HepG2 (cell line): ENCODE results near the gene STEAP1. TPM values are rescaled to one million over a fixed set of nuclear protein-coding genes. Genes with fewer than 3 reads are reported as not detected.

ENCODE experiments used
- ATAC-seq: fragments of 200-7000 bp; cut with Tn5 transposase; 3 replicates; pipeline ENCODE4 v1.9.1; 2020; ENCODE audit warnings: mild to moderate bottlenecking, moderate library complexity
- BruUV-seq: library from RNA; stranded (reverse); fragments of 400-500 nt; replicated peaks from 2 replicates; lab custom pipeline; 2021; lab: Mats Ljungman, UMichigan
- CTCF ChIA-PET: fragments of 300-600 bp; formaldehyde crosslinking; extraction: SDS; loops from one replicate; lab custom pipeline; 2021; ENCODE audit warnings: low total read pairs, inconsistent platforms, low intra/inter-chr PET ratio; lab: Yijun Ruan, JAX
- POLR2A ChIA-PET: fragments of 350-600 bp; sonication (Branson Sonifier 250); formaldehyde crosslinking; loops from one replicate; lab custom pipeline; 2020; ENCODE audit warnings: antibody characterized with exemption, inconsistent platforms; lab: Yijun Ruan, JAX
- DNase-seq: peaks from one replicate; pipeline ENCODE4 v3.0.0-alpha.2; 2015; ENCODE audit warnings: low spot score
- FAIRE-seq: peaks from 3 replicates; lab custom pipeline; 2011; peaks lifted over from hg19 to GRCh38; lab: Jason Lieb, UNC
- H2AFZ ChIP-seq: one replicate; pipeline ENCODE4 v1.6.1; 2011; ENCODE audit warnings: low read length, inconsistent platforms
- H3K27ac ChIP-seq: fragments of 300-600 bp; 3 replicates; pipeline ENCODE4 v1.8.0; 2011; ENCODE audit warnings: mixed run types, mild to moderate bottlenecking, mixed read lengths, low read length, inconsistent platforms; ENCODE audit not compliant: insufficient read depth; ENCODE audit errors: extremely low read length
- H3K27me3 ChIP-seq, 2 experiments: fragments of 200-600 bp in 1 of 2; 2 replicates in 1 of 2; 3 replicates in 1 of 2; pipeline versions ENCODE4 v1.6.0 to v1.8.0; 2011; ENCODE audit warnings: low read length in 2 of 2, mild to moderate bottlenecking in 2 of 2, moderate library complexity in 2 of 2, inconsistent platforms in 1 of 2; ENCODE audit not compliant: insufficient read depth in 2 of 2, control insufficient read depth in 1 of 2
- H3K36me3 ChIP-seq, 2 experiments: fragments of 200-600 bp in 1 of 2; replicated peaks in 1 of 2; 2 replicates in 1 of 2; 3 replicates in 1 of 2; pipeline versions ENCODE4 v1.5.1 to v1.8.0; 2011; ENCODE audit warnings: low read length in 2 of 2, inconsistent platforms in 1 of 2; ENCODE audit not compliant: insufficient read depth in 2 of 2, control insufficient read depth in 1 of 2
- H3K4me1 ChIP-seq: 2 replicates; pipeline ENCODE4 v1.5.1; 2012; ENCODE audit warnings: low read length, inconsistent platforms; ENCODE audit not compliant: insufficient read depth
- H3K4me2 ChIP-seq: 2 replicates; pipeline ENCODE4 v1.6.0; 2011; ENCODE audit warnings: low read depth, low read length, inconsistent platforms
- H3K4me3 ChIP-seq, 3 experiments: fragments of 200-600 bp in 1 of 3; sonication (generic), shearing (Covaris generic) in 1 of 3; replicated peaks in 1 of 3; 2 replicates each; pipeline ENCODE4 v1.5.1; 2011 to 2016; ENCODE audit warnings: low read length in 3 of 3, inconsistent platforms in 2 of 3, low read depth in 2 of 3, mild to moderate bottlenecking in 2 of 3, control low read depth in 1 of 3, mixed read lengths in 1 of 3; ENCODE audit not compliant: insufficient read depth in 1 of 3
- H3K79me2 ChIP-seq: one replicate; pipeline ENCODE4 v1.6.1; 2011; ENCODE audit warnings: low read length, inconsistent platforms; ENCODE audit not compliant: insufficient read depth
- H3K9ac ChIP-seq: 2 replicates; pipeline ENCODE4 v1.6.0; 2011; ENCODE audit warnings: mild to moderate bottlenecking, low read depth, low read length, inconsistent platforms; ENCODE audit not compliant: insufficient read depth
- H3K9me3 ChIP-seq: 2 replicates; pipeline ENCODE4 v1.5.1; 2012; ENCODE audit warnings: mild to moderate bottlenecking, low read length
- H4K20me1 ChIP-seq: 2 replicates; pipeline ENCODE4 v1.6.0; 2011; ENCODE audit warnings: inconsistent platforms, mild to moderate bottlenecking, low read length, moderate library complexity; ENCODE audit not compliant: insufficient read depth
- AGO1 ChIP-seq: fragments of 200-400 bp; formaldehyde crosslinking; IDR thresholded peaks from 2 replicates; pipeline ENCODE4 v1.6.1; 2017; ENCODE audit warnings: mild to moderate bottlenecking, low read depth, low read length, moderate library complexity; ENCODE audit not compliant: poor library complexity, severe bottlenecking
- ARID2 ChIP-seq: sonication (generic); formaldehyde crosslinking; IDR thresholded peaks from 2 replicates; pipeline ENCODE4 v1.8.1; 2022; ENCODE audit warnings: mild to moderate bottlenecking, missing genetic modification reagents, borderline replicate concordance
- BCL6 ChIP-seq: IDR thresholded peaks from 2 replicates; pipeline ENCODE4 v1.6.1; 2016; ENCODE audit warnings: missing genetic modification reagents, missing compliant biosample characterization
- DNMT1 ChIP-seq: sonication (generic); formaldehyde crosslinking; IDR thresholded peaks from 2 replicates; pipeline ENCODE4 v1.5.1; 2020; ENCODE audit warnings: mild to moderate bottlenecking, missing genetic modification reagents
- ERF ChIP-seq: IDR thresholded peaks from 2 replicates; pipeline ENCODE4 v1.6.1; 2018; ENCODE audit warnings: missing biosample characterization, missing genetic modification reagents
- GATAD1 ChIP-seq: IDR thresholded peaks from 2 replicates; pipeline ENCODE4 v1.6.1; 2016; ENCODE audit warnings: missing genetic modification reagents, missing compliant biosample characterization
- MTF2 ChIP-seq: sonication (generic); formaldehyde crosslinking; IDR thresholded peaks from 2 replicates; pipeline ENCODE4 v1.5.0; 2020; ENCODE audit warnings: missing genetic modification reagents, borderline replicate concordance
- NAIF1 ChIP-seq: sonication (generic); formaldehyde crosslinking; IDR thresholded peaks from 2 replicates; pipeline ENCODE4 v1.5.0; 2020; ENCODE audit warnings: mild to moderate bottlenecking, missing genetic modification reagents, borderline replicate concordance
- SNAPC2 ChIP-seq: sonication (generic); formaldehyde crosslinking; IDR thresholded peaks from 2 replicates; pipeline ENCODE4 v1.8.1; 2022; ENCODE audit warnings: mild to moderate bottlenecking, missing genetic modification reagents
- ZBTB1 ChIP-seq: sonication (generic); formaldehyde crosslinking; IDR thresholded peaks from 2 replicates; pipeline ENCODE4 v1.4.0; 2020; ENCODE audit warnings: missing genetic modification reagents, borderline replicate concordance
- ZFAT ChIP-seq: sonication (generic); formaldehyde crosslinking; conservative IDR thresholded peaks from 2 replicates; pipeline ENCODE4 v1.8.1; 2023; ENCODE audit warnings: missing genetic modification reagents, inconsistent platforms
- ZNF329 ChIP-seq: sonication (generic); formaldehyde crosslinking; IDR thresholded peaks from 2 replicates; pipeline ENCODE4 v1.9.0; 2021; ENCODE audit warnings: low read depth, mild to moderate bottlenecking, missing genetic modification reagents
- ZNF572 ChIP-seq: sonication (generic); formaldehyde crosslinking; IDR thresholded peaks from 2 replicates; pipeline ENCODE4 v1.5.1; 2020; ENCODE audit warnings: mild to moderate bottlenecking, missing genetic modification reagents
- WGBS: methylation state at CpG from one replicate; pipeline ENCODE4 v1.1.6; 2017; ENCODE audit warnings: low lambda C conversion rate; 5-methylcytosine and 5-hydroxymethylcytosine counted together
- in situ Hi-C: cut with HindIII; loops from 2 replicates; pipeline ENCODE4 v1.10.0; 2017; ENCODE audit warnings: low pct_unique_long_range_greater_than_20kb; ENCODE audit not compliant: extremely low pct_ligation_motif_present
- intact Hi-C: fragments of 100-400 bp; cut with micrococcal nuclease; formaldehyde crosslinking; loops from one replicate; pipeline ENCODE4 v1.10.0; 2022; ENCODE audit not compliant: unreplicated experiment
- polyA plus RNA-seq, 8 experiments: library from polyadenylated mRNA; depleted of rRNA in 3 of 8; stranded (reverse) in 7 of 8; unstranded in 1 of 8; fragments of >200 nt; fragmentation: Illumina TruSeq in 4 of 8; extraction: Trizol in 4 of 8; gene quantifications; 2 replicates each; pipeline versions ENCODE4 v1.2.1 to v1.2.3, GENCODE V29; 2011 to 2016; ENCODE audit warnings: low read depth in 4 of 8, missing spikeins in 1 of 8, mixed read lengths in 1 of 8; ENCODE audit not compliant: insufficient read depth in 1 of 8
- total RNA-seq, 5 experiments: library from RNA; depleted of rRNA; stranded (reverse); fragments of >200 nt; fragmentation: Illumina TruSeq; extraction: Trizol; gene quantifications; 2 replicates each; pipeline ENCODE4 v1.2.3, GENCODE V29; 2016; ENCODE audit warnings: low read depth in 1 of 5
- TF ChIP-seq, protein P1 (sequence below): sonication (generic); formaldehyde crosslinking; IDR thresholded peaks from 2 replicates; pipeline ENCODE4 v1.5.0; 2020; ENCODE audit warnings: mild to moderate bottlenecking, missing genetic modification reagents
- TF ChIP-seq, protein P2 (sequence below): sonication (generic); formaldehyde crosslinking; IDR thresholded peaks from 2 replicates; pipeline ENCODE4 v1.9.0; 2022; ENCODE audit warnings: low read depth, missing genetic modification reagents

Gene STEAP1
- total and polyA plus RNA-seq, 2 of the 13 experiments (the other 11 are each of a cell fraction or from before 2014, with no cell fraction given) = 23.2 to 24.2 TPM

DNA sequence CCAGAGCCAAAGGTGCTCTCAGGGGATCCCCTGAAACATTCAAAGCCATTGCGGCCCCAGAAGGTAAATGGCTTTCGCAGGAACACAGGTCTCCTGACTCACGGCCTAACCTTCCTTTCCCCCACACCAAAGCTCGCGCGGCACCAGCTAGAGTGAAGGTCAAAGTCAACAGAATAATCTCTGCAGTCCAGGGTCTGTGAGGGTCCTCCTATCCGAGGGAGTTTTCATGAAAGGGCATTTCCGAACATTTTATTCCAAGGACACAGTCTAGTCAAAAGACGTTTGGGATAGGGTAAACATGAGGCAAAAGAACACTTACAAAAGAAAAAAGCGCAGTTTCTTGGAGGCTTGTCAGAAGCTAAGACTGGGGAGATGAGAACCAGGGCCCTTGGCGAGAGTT is 56.7 kb downstream of the STEAP1 start:
- under 1% methylated on average over 11 of the region's 11 CpGs for WGBS
- ATAC-seq = peak; percentile 45
- CTCF ChIA-PET = interaction anchor here (2.2 kb wide), 1 partner anchor 57 kb away, joined by 20 read pairs; the partner anchor contains the start of gene STEAP1
- TF ChIP-seq AGO1 (no peak), ARID2 (CRISPR knock-in tag) (no peak), ZBTB1 (no peak), ZFAT (no peak), NAIF1 (peak; percentile 2; the same call in 1 of the 2 replicates), DNMT1 (no peak), ZNF572 (no peak), BCL6 (CRISPR knock-in tag) (peak; percentile 54), SNAPC2 (CRISPR knock-in tag) (no peak), ZNF329 (CRISPR knock-in tag) (0 out of 2 replicates have a peak, but pooled peaks have one; percentile 24), ERF (CRISPR knock-in tag) (0 out of 2 replicates have a peak, but pooled peaks have one; percentile 10), GATAD1 (CRISPR knock-in tag) (no peak), MTF2 (CRISPR knock-in tag) (no peak)
- TF ChIP-seq, protein P1, sequence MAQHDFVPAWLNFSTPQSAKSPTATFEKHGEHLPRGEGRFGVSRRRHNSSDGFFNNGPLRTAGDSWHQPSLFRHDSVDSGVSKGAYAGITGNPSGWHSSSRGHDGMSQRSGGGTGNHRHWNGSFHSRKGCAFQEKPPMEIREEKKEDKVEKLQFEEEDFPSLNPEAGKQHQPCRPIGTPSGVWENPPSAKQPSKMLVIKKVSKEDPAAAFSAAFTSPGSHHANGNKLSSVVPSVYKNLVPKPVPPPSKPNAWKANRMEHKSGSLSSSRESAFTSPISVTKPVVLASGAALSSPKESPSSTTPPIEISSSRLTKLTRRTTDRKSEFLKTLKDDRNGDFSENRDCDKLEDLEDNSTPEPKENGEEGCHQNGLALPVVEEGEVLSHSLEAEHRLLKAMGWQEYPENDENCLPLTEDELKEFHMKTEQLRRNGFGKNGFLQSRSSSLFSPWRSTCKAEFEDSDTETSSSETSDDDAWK (CRISPR knock-in tag) = no peak
- TF ChIP-seq, protein P2, sequence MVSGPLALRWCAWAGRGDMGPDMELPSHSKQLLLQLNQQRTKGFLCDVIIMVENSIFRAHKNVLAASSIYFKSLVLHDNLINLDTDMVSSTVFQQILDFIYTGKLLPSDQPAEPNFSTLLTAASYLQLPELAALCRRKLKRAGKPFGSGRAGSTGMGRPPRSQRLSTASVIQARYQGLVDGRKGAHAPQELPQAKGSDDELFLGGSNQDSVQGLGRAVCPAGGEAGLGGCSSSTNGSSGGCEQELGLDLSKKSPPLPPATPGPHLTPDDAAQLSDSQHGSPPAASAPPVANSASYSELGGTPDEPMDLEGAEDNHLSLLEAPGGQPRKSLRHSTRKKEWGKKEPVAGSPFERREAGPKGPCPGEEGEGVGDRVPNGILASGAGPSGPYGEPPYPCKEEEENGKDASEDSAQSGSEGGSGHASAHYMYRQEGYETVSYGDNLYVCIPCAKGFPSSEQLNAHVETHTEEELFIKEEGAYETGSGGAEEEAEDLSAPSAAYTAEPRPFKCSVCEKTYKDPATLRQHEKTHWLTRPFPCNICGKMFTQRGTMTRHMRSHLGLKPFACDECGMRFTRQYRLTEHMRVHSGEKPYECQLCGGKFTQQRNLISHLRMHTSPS (CRISPR knock-in tag) = no peak

More for the DNA sequence above, 56.7 kb downstream of the STEAP1 start:
- no peak overlapping the region for H2AFZ ChIP-seq
- H3K79me2 ChIP-seq = peaks cover 3% of the 10 kb centered on the region
- H3K4me3 ChIP-seq = peak overlapping the region; percentile 65 to 87 (median 83)
- peaks cover 0 to 5% of the 10 kb centered on the region in 2 experiments; a peak in 1 of 5 replicates for H3K27me3 ChIP-seq
- FAIRE-seq (peak; percentile 61), DNase-seq (peak; percentile 33)
- H4K20me1 ChIP-seq = no peaks in the 10 kb centered on the region
- POLR2A ChIA-PET = interaction anchor here (0.9 to 3.1 kb wide), 20 partner anchors 12 to 209 kb away, joined by 3 to 65 read pairs (median 6); partner anchors contain the start of genes CLDN12, GTPBP10 and STEAP1
- no peaks in the 10 kb centered on the region for H3K9me3 ChIP-seq
- H3K36me3 ChIP-seq = no peaks in the 10 kb centered on the region
- in situ Hi-C loops = no loop called here
- H3K27ac ChIP-seq = peak overlapping the region; percentile 94
- H3K4me1 ChIP-seq = peaks cover 30% of the 10 kb centered on the region
- TSS peak; percentile 92 for BruUV-seq
- intact Hi-C loops = loop anchor here (1.0 to 2.0 kb wide), 6 partner anchors 34 to 136 kb away; partner anchors contain the start of genes CFAP69, GTPBP10 and STEAP1
- peak overlapping the region; percentile 82 for H3K9ac ChIP-seq
- peak overlapping the region; percentile 87 for H3K4me2 ChIP-seq
